HepG2 (cell line): ENCODE measurements around the gene CXCR2. TPM values are rescaled to one million over a fixed set of nuclear protein-coding genes. Genes with fewer than 3 reads are reported as not detected.

Experiments
- ATAC-seq: fragments of 200-7000 bp; cut with Tn5 transposase; 3 replicates; pipeline ENCODE4 v1.9.1; 2020; ENCODE audit warnings: mild to moderate bottlenecking, moderate library complexity
- BruUV-seq: library from RNA; stranded (reverse); fragments of 400-500 nt; replicated peaks from 2 replicates; lab custom pipeline; 2021; lab: Mats Ljungman, UMichigan
- CTCF ChIA-PET: fragments of 300-600 bp; formaldehyde crosslinking; extraction: SDS; loops from one replicate; lab custom pipeline; 2021; ENCODE audit warnings: low total read pairs, inconsistent platforms, low intra/inter-chr PET ratio; lab: Yijun Ruan, JAX
- POLR2A ChIA-PET: fragments of 350-600 bp; sonication (Branson Sonifier 250); formaldehyde crosslinking; loops from one replicate; lab custom pipeline; 2020; ENCODE audit warnings: antibody characterized with exemption, inconsistent platforms; lab: Yijun Ruan, JAX
- DNase-seq: peaks from one replicate; pipeline ENCODE4 v3.0.0-alpha.2; 2015; ENCODE audit warnings: low spot score
- FAIRE-seq: peaks from 3 replicates; lab custom pipeline; 2011; peaks lifted over from hg19 to GRCh38; lab: Jason Lieb, UNC
- H2AFZ ChIP-seq: one replicate; pipeline ENCODE4 v1.6.1; 2011; ENCODE audit warnings: low read length, inconsistent platforms
- H3K27ac ChIP-seq: fragments of 300-600 bp; 3 replicates; pipeline ENCODE4 v1.8.0; 2011; ENCODE audit warnings: mixed run types, mild to moderate bottlenecking, mixed read lengths, low read length, inconsistent platforms; ENCODE audit not compliant: insufficient read depth; ENCODE audit errors: extremely low read length
- H3K27me3 ChIP-seq, 2 experiments: fragments of 200-600 bp in 1 of 2; 2 replicates in 1 of 2; 3 replicates in 1 of 2; pipeline versions ENCODE4 v1.6.0 to v1.8.0; 2011; ENCODE audit warnings: low read length in 2 of 2, mild to moderate bottlenecking in 2 of 2, moderate library complexity in 2 of 2, inconsistent platforms in 1 of 2; ENCODE audit not compliant: insufficient read depth in 2 of 2, control insufficient read depth in 1 of 2
- H3K36me3 ChIP-seq, 2 experiments: fragments of 200-600 bp in 1 of 2; replicated peaks in 1 of 2; 2 replicates in 1 of 2; 3 replicates in 1 of 2; pipeline versions ENCODE4 v1.5.1 to v1.8.0; 2011; ENCODE audit warnings: low read length in 2 of 2, inconsistent platforms in 1 of 2; ENCODE audit not compliant: insufficient read depth in 2 of 2, control insufficient read depth in 1 of 2
- H3K4me1 ChIP-seq: 2 replicates; pipeline ENCODE4 v1.5.1; 2012; ENCODE audit warnings: low read length, inconsistent platforms; ENCODE audit not compliant: insufficient read depth
- H3K4me2 ChIP-seq: 2 replicates; pipeline ENCODE4 v1.6.0; 2011; ENCODE audit warnings: low read depth, low read length, inconsistent platforms
- H3K4me3 ChIP-seq, 3 experiments: fragments of 200-600 bp in 1 of 3; sonication (generic), shearing (Covaris generic) in 1 of 3; replicated peaks in 1 of 3; 2 replicates each; pipeline ENCODE4 v1.5.1; 2011 to 2016; ENCODE audit warnings: low read length in 3 of 3, inconsistent platforms in 2 of 3, low read depth in 2 of 3, mild to moderate bottlenecking in 2 of 3, control low read depth in 1 of 3, mixed read lengths in 1 of 3; ENCODE audit not compliant: insufficient read depth in 1 of 3
- H3K79me2 ChIP-seq: one replicate; pipeline ENCODE4 v1.6.1; 2011; ENCODE audit warnings: low read length, inconsistent platforms; ENCODE audit not compliant: insufficient read depth
- H3K9ac ChIP-seq: 2 replicates; pipeline ENCODE4 v1.6.0; 2011; ENCODE audit warnings: mild to moderate bottlenecking, low read depth, low read length, inconsistent platforms; ENCODE audit not compliant: insufficient read depth
- H3K9me3 ChIP-seq: 2 replicates; pipeline ENCODE4 v1.5.1; 2012; ENCODE audit warnings: mild to moderate bottlenecking, low read length
- H4K20me1 ChIP-seq: 2 replicates; pipeline ENCODE4 v1.6.0; 2011; ENCODE audit warnings: inconsistent platforms, mild to moderate bottlenecking, low read length, moderate library complexity; ENCODE audit not compliant: insufficient read depth
- HNF4A ChIP-seq: sonication (generic); formaldehyde crosslinking; IDR thresholded peaks from 2 replicates; pipeline ENCODE4 v1.4.0; 2020; ENCODE audit warnings: missing genetic modification reagents
- HOMEZ ChIP-seq: IDR thresholded peaks from 2 replicates; pipeline ENCODE4 v1.6.1; 2016; ENCODE audit warnings: low read depth
- SAP130 ChIP-seq: IDR thresholded peaks from 2 replicates; pipeline ENCODE4 v1.6.1; 2016; ENCODE audit warnings: low read depth
- SNAPC4 ChIP-seq: sonication (generic); formaldehyde crosslinking; IDR thresholded peaks from 2 replicates; pipeline ENCODE4 v1.4.0; 2020; ENCODE audit warnings: mild to moderate bottlenecking, missing genetic modification reagents
- SOX13 ChIP-seq, 3 experiments: fragments of 450-650 bp in 1 of 3; sonication (generic) in 1 of 3; formaldehyde crosslinking in 1 of 3; IDR thresholded peaks in 2 of 3; conservative IDR thresholded peaks in 1 of 3; 2 replicates each; pipeline versions ENCODE4 v1.5.0 to v1.6.1; 2016 to 2020; ENCODE audit warnings: antibody characterized with exemption in 1 of 3, mild to moderate bottlenecking in 1 of 3, missing compliant biosample characterization in 1 of 3, missing genetic modification reagents in 1 of 3, moderate library complexity in 1 of 3
- SOX5 ChIP-seq: IDR thresholded peaks from 2 replicates; pipeline ENCODE4 v1.6.1; 2016; ENCODE audit warnings: borderline replicate concordance
- SP2 ChIP-seq: sonication (generic); formaldehyde crosslinking; IDR thresholded peaks from 2 replicates; pipeline ENCODE4 v1.5.1; 2020; ENCODE audit warnings: mild to moderate bottlenecking, missing genetic modification reagents
- TBX3 ChIP-seq: fragments of 450-650 bp; IDR thresholded peaks from 2 replicates; pipeline ENCODE4 v1.6.1; 2017; ENCODE audit warnings: antibody characterized with exemption, mild to moderate bottlenecking, inconsistent platforms, borderline replicate concordance
- TEAD3 ChIP-seq: optimal IDR thresholded peaks from 2 replicates; pipeline ENCODE3; 2016; ENCODE audit warnings: borderline replicate concordance
- ZFP36L2 ChIP-seq: sonication (generic); formaldehyde crosslinking; IDR thresholded peaks from 2 replicates; pipeline ENCODE4 v1.4.0; 2020; ENCODE audit warnings: missing genetic modification reagents
- ZNF768 ChIP-seq: sonication (generic); formaldehyde crosslinking; IDR thresholded peaks from 2 replicates; pipeline ENCODE4 v1.4.0; 2020; ENCODE audit warnings: missing genetic modification reagents
- ZSCAN21 ChIP-seq: sonication (generic); formaldehyde crosslinking; IDR thresholded peaks from 2 replicates; pipeline ENCODE4 v1.8.0; 2022; ENCODE audit warnings: mild to moderate bottlenecking, missing genetic modification reagents, moderate library complexity, borderline replicate concordance
- WGBS: methylation state at CpG from one replicate; pipeline ENCODE4 v1.1.6; 2017; ENCODE audit warnings: low lambda C conversion rate; 5-methylcytosine and 5-hydroxymethylcytosine counted together
- in situ Hi-C: cut with HindIII; loops from 2 replicates; pipeline ENCODE4 v1.10.0; 2017; ENCODE audit warnings: low pct_unique_long_range_greater_than_20kb; ENCODE audit not compliant: extremely low pct_ligation_motif_present
- intact Hi-C: fragments of 100-400 bp; cut with micrococcal nuclease; formaldehyde crosslinking; loops from one replicate; pipeline ENCODE4 v1.10.0; 2022; ENCODE audit not compliant: unreplicated experiment
- polyA plus RNA-seq, 8 experiments: library from polyadenylated mRNA; depleted of rRNA in 3 of 8; stranded (reverse) in 7 of 8; unstranded in 1 of 8; fragments of >200 nt; fragmentation: Illumina TruSeq in 4 of 8; extraction: Trizol in 4 of 8; gene quantifications; 2 replicates each; pipeline versions ENCODE4 v1.2.1 to v1.2.3, GENCODE V29; 2011 to 2016; ENCODE audit warnings: low read depth in 4 of 8, missing spikeins in 1 of 8, mixed read lengths in 1 of 8; ENCODE audit not compliant: insufficient read depth in 1 of 8
- total RNA-seq, 5 experiments: library from RNA; depleted of rRNA; stranded (reverse); fragments of >200 nt; fragmentation: Illumina TruSeq; extraction: Trizol; gene quantifications; 2 replicates each; pipeline ENCODE4 v1.2.3, GENCODE V29; 2016; ENCODE audit warnings: low read depth in 1 of 5

CXCR2 gene
- total and polyA plus RNA-seq, 2 of the 13 experiments (the other 11 are each of a cell fraction or from before 2014, with no cell fraction given): not detected

GRCh38 chr2:218079943-218080913 is 45.6 kb upstream of the CXCR2 start:
- CTCF ChIA-PET: no interaction called here
- H3K4me2 ChIP-seq: peak overlapping the region; percentile 46
- TF ChIP-seq TBX3 (0 out of 2 replicates have a peak, but pooled peaks have one; percentile 27), SP2 (CRISPR knock-in tag) (no peak), SOX13 (IDR thresholded peaks at IDR 0.05) (no peak), SOX13 (CRISPR knock-in tag; conservative IDR thresholded peaks at IDR 0.05 in 1 of 2, IDR thresholded peaks at IDR 0.05 in 1 of 2) (no peak), SAP130 (CRISPR knock-in tag) (peak; percentile 16; the same call in 1 of the 2 replicates), ZSCAN21 (CRISPR knock-in tag) (0 out of 2 replicates have a peak, but pooled peaks have one; percentile 18), ZFP36L2 (no peak), SNAPC4 (CRISPR knock-in tag) (no peak), HNF4A (CRISPR knock-in tag) (peak; percentile 21; the same call in 1 of the 2 replicates), TEAD3 (CRISPR knock-in tag) (peak; percentile 50), HOMEZ (peak; percentile 45; the same call in 1 of the 2 replicates), ZNF768 (CRISPR knock-in tag) (peak; percentile 64; the same call in 1 of the 2 replicates), SOX5 (CRISPR knock-in tag) (peak; percentile 7; the same call in 1 of the 2 replicates)
- TF ChIP-seq, all 625 proteins: peak for 8
- peaks cover 14% of the 10 kb centered on the region for H3K4me1 ChIP-seq
- WGBS: 8% methylated on average over 13 of the region's 15 CpGs
- H3K9ac ChIP-seq: no peak overlapping the region
- H3K27ac ChIP-seq: no peak overlapping the region
- no peaks in the 10 kb centered on the region for H3K9me3 ChIP-seq
- peak; percentile 37 for DNase-seq
- POLR2A ChIA-PET: no interaction called here
- H3K4me3 ChIP-seq: no peak overlapping the region; a peak in 1 of 6 replicates
- no peaks in the 10 kb centered on the region for H3K36me3 ChIP-seq
- intact Hi-C loops: no loop called here
- H4K20me1 ChIP-seq: no peaks in the 10 kb centered on the region
- no peak for FAIRE-seq
- peak; percentile 77 for ATAC-seq
- in situ Hi-C loops: no loop called here
- H3K79me2 ChIP-seq: no peaks in the 10 kb centered on the region
- no TSS peak for BruUV-seq
- H2AFZ ChIP-seq: no peak overlapping the region
- peaks cover 2 to 35% of the 10 kb centered on the region in 2 experiments; a peak in 4 of 5 replicates for H3K27me3 ChIP-seq
